Nephron progenitor cell (in vitro differentiated cells): ENCODE measurements around the gene LRRC32.

Experiments
- DNase-seq: peaks from one replicate; pipeline ENCODE4 v3.0.0; 2021
- H3K27ac Mint-ChIP-seq: 2 replicates; pipeline ENCODE4 v1.8.0; 2021; ENCODE audit warnings: mild to moderate bottlenecking, moderate library complexity, mixed read lengths
- H3K27me3 Mint-ChIP-seq: 2 replicates; pipeline ENCODE4 v1.8.0; 2021; ENCODE audit warnings: mild to moderate bottlenecking, low read depth, mixed read lengths; ENCODE audit not compliant: poor library complexity
- H3K36me3 Mint-ChIP-seq: 2 replicates; pipeline ENCODE4 v1.8.0; 2021; ENCODE audit warnings: low read depth, mixed read lengths
- H3K4me1 Mint-ChIP-seq: 2 replicates; pipeline ENCODE4 v1.8.0; 2021; ENCODE audit warnings: mixed read lengths
- H3K4me3 Mint-ChIP-seq: 2 replicates; pipeline ENCODE4 v1.8.0; 2021; ENCODE audit warnings: mild to moderate bottlenecking, moderate library complexity, mixed read lengths
- H3K9me3 Mint-ChIP-seq: 2 replicates; pipeline ENCODE4 v1.8.0; 2021; ENCODE audit warnings: mild to moderate bottlenecking, moderate library complexity, mixed read lengths
- TF ChIP-seq, protein P1 (sequence below): fragments of 200-600 bp; sonication (generic); IDR thresholded peaks from 2 replicates; pipeline ENCODE4 v1.5.0; 2021; ENCODE audit warnings: antibody characterized with exemption

LRRC32 gene

DNA sequence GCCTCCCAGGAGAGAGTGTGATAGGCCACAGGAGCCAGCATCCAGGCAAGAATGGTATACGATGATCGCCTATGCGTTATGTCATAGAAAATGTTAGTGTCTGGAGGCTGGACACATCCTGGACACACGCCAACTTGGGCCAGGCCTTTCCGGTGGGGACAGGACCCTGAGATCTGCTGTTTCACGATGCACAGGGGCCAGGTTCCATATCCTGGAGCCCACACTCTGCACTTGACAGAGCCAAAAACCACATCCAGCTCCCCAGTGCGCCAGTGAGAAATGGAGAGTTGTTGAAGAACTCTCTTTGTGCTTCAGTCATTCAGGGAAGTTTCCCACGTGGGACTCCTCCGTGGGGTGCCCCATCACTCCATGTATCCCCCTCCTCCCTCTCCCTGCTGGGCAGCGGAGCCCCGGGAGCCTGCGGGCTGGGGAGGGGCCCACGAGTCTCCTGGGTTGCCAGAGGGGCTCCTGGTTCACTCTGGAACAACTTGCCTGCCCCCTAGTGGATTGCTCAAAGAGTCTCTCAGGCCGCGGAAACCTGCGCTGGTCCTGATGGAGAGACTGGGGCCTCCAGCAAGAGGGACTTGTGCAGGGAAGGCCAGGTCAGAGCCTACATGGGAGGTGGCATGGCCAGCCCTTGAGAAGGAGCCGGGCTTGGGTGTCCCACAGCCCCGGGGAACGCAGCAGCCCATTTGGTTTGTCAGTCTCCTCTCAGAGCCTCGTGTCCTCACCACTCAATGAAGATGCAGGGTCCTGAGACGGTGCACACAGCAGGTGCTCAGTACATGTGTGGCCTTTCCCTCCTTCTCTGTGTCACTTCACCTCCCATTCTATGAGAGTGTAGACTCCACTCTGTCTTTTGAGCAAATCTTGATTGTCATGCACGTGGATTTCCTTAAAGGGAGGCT is 10.2 kb upstream of the LRRC32 start:
- peaks cover 32% of the 10 kb centered on the region for H3K27me3 Mint-ChIP-seq
- H3K4me1 Mint-ChIP-seq, result peaks cover 18% of the 10 kb centered on the region

DNA sequence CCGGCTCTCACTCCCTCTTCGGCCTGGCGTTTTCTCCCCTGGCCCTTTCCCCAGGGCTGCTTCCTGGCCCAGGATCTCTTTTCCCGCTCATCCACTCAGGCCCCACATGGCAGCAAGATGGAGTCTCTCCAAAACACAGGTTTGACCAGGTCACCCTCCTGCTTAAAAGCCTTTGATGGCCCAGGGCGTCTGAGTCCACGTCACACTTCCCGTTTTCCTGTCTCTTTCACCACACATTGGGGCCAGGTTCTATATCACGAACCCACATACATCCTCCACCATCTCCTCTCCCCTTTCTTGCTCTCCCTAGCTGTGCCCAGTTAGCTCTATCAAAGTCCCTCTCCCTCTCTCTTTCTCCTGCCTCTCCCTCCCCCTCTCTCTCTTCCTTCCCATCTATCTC is 7.8 kb upstream of the LRRC32 start:
- DNase-seq, result no peak
- TF ChIP-seq, protein P1, sequence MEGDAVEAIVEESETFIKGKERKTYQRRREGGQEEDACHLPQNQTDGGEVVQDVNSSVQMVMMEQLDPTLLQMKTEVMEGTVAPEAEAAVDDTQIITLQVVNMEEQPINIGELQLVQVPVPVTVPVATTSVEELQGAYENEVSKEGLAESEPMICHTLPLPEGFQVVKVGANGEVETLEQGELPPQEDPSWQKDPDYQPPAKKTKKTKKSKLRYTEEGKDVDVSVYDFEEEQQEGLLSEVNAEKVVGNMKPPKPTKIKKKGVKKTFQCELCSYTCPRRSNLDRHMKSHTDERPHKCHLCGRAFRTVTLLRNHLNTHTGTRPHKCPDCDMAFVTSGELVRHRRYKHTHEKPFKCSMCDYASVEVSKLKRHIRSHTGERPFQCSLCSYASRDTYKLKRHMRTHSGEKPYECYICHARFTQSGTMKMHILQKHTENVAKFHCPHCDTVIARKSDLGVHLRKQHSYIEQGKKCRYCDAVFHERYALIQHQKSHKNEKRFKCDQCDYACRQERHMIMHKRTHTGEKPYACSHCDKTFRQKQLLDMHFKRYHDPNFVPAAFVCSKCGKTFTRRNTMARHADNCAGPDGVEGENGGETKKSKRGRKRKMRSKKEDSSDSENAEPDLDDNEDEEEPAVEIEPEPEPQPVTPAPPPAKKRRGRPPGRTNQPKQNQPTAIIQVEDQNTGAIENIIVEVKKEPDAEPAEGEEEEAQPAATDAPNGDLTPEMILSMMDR, result no peak
- H3K27ac Mint-ChIP-seq, result no peak overlapping the region
- no peak overlapping the region for H3K4me3 Mint-ChIP-seq
- peaks cover 9% of the 10 kb centered on the region for H3K4me1 Mint-ChIP-seq
- H3K9me3 Mint-ChIP-seq, result no peaks in the 10 kb centered on the region
- H3K27me3 Mint-ChIP-seq, result peaks cover 20% of the 10 kb centered on the region
- H3K36me3 Mint-ChIP-seq, result no peaks in the 10 kb centered on the region

More for the DNA sequence above, 10.2 kb upstream of the LRRC32 start:
- Mint-ChIP-seq H3K4me3 (no peak overlapping the region), H3K27ac (no peak overlapping the region), H3K9me3 (no peaks in the 10 kb centered on the region), H3K36me3 (no peaks in the 10 kb centered on the region)
- TF ChIP-seq, protein P1, result peak; percentile 83
- DNase-seq, result peak; percentile 84

DNA sequence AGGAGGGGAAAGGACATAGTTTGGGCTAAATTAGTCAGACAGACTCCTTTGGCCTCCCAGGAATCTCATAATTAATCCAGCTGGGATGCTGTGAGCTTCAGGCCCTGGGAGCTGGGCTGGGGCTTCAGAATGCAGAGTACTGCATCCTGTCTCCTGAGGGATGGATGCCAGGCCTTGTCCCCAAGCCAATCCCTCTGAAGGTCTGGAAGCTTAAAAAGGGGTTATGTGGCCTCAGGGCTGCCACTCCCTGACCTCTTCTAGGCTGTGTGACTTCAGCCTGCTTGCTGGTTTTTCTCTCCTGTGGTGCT is 6.9 kb upstream of the LRRC32 start:
- H3K27ac Mint-ChIP-seq, result no peak overlapping the region
- peaks cover 13% of the 10 kb centered on the region for H3K27me3 Mint-ChIP-seq
- H3K4me1 Mint-ChIP-seq, result peaks cover 14% of the 10 kb centered on the region
- TF ChIP-seq, protein P1, result no peak
- H3K9me3 Mint-ChIP-seq, result no peaks in the 10 kb centered on the region
- H3K36me3 Mint-ChIP-seq, result no peaks in the 10 kb centered on the region
- H3K4me3 Mint-ChIP-seq, result no peak overlapping the region
- DNase-seq, result no peak

DNA sequence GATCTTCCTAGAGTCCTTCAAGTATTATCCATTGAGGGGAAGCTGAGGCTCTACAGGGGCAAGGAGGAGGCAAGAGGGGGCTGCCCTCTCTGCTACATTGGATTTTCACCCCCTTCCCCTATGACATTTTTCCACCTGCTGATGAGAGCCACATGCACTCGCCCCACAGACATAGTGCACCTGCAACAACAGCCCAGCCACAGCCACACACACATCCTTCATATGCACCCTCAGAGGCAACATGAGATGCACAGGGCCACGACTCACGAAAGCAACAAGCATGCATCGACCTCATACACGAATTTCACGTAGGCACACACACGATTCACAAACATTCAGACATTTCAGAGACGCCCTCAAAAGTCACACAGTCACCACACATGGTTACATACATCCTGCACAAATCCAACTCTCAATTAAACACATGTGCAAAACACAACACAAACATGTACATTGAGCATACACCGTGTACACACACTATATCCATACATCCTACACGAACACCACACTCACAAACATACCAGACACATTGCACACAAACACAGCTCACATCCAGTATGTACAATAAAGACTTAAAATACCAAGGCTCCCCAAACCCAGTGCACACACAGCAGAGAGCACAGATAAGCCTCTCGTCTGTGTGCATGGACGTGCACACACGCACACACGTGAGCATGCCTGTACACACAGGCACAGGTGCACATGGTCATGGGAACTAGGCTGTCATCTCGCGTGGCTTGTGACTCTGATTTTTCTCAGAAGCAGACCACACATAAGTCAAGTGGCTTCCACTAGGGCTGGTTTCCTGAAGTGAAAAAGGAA is 6.3 kb upstream of the LRRC32 start:
- TF ChIP-seq, protein P1, result no peak
- peaks cover 19% of the 10 kb centered on the region for H3K4me1 Mint-ChIP-seq
- no peak for DNase-seq
- peaks cover 13% of the 10 kb centered on the region for H3K27me3 Mint-ChIP-seq
- no peaks in the 10 kb centered on the region for H3K9me3 Mint-ChIP-seq
- no peak overlapping the region for H3K4me3 Mint-ChIP-seq
- no peaks in the 10 kb centered on the region for H3K36me3 Mint-ChIP-seq
- no peak overlapping the region for H3K27ac Mint-ChIP-seq

DNA sequence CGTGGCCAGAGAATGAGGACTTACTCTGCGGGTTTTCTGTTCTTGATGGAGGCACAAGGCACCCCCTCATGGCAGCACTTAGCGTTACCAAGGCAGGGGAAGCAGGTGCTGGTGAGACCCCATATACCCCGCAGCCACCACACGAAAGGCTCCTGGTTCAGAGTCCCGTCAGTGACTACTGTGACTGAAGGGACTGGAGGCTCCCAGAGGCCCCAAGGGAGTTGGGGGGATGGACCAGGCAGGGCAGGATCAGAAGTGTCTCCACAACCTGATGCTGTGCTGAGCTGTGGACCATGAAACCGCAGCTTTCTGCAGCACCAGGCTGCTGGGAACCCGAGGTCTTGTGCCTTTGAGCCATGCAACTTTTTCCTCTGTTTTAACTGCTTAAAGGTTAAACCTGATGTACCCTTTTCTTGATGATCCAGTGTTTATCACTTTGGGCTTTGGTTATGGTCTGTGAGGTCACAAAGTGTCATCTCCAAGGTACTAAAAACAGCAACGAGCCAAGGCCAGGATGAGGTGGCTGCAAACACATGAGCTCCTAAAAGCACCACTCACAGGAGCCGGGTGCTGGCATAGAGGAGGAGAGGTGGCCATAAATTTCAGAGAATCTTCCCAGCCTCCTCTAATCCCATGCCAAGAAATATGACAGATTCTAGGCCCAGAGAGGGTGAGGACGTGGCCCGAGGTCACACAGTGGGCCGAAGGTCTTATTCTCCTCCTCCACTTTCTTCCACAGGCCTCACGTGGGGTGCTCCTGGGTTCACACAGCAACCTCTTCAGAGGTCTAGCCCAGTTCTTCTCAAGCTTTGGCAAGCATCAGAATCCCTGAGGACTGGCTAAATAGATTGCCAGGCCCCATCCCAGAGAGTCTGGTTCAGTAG is 4.2 kb upstream of the LRRC32 start:
- peaks cover 27% of the 10 kb centered on the region for H3K4me1 Mint-ChIP-seq
- no peaks in the 10 kb centered on the region for H3K36me3 Mint-ChIP-seq
- H3K9me3 Mint-ChIP-seq, result no peaks in the 10 kb centered on the region
- DNase-seq, result no peak
- H3K27me3 Mint-ChIP-seq, result peaks cover 14% of the 10 kb centered on the region
- no peak overlapping the region for H3K27ac Mint-ChIP-seq
- TF ChIP-seq, protein P1, result no peak
- no peak overlapping the region for H3K4me3 Mint-ChIP-seq
